OCI-LY3 (cell line): ENCODE measurements around the gene KAT6B.

ENCODE experiments used
- EZH2phosphoT487 ChIP-seq: fragments of 200-600 bp; shearing (Covaris generic); IDR thresholded peaks from 2 replicates; pipeline ENCODE4 v1.6.1; 2018; ENCODE audit warnings: antibody characterized with exemption, mixed run types, low read depth
- TF ChIP-seq, protein P1 (sequence below): fragments of 200-600, 300-600 bp; sonication (generic); IDR thresholded peaks from 2 replicates; pipeline ENCODE4 v1.5.1; 2014; ENCODE audit warnings: antibody characterized with exemption, low read length, low read depth

DNA sequence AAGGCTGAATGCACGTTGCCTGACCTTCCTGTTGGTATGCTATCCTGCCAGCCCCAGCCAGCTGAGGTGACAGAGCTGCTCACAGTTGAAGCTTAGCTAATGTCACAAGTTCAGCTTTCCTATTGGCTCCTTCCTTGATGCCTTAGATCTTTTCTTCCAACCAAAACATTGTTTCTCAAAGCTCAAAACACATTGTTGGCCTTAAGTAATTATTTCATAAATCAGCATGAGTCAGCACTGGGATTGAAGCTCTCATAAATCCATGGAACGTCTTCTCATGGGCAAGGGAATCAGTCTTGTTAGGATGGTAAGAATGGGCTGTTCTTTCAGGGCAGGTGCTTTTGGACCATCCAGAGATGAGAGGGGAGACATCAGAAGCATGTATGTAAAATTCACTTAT lies 157.0 kb downstream of the KAT6B start:
- TF ChIP-seq, protein P1, sequence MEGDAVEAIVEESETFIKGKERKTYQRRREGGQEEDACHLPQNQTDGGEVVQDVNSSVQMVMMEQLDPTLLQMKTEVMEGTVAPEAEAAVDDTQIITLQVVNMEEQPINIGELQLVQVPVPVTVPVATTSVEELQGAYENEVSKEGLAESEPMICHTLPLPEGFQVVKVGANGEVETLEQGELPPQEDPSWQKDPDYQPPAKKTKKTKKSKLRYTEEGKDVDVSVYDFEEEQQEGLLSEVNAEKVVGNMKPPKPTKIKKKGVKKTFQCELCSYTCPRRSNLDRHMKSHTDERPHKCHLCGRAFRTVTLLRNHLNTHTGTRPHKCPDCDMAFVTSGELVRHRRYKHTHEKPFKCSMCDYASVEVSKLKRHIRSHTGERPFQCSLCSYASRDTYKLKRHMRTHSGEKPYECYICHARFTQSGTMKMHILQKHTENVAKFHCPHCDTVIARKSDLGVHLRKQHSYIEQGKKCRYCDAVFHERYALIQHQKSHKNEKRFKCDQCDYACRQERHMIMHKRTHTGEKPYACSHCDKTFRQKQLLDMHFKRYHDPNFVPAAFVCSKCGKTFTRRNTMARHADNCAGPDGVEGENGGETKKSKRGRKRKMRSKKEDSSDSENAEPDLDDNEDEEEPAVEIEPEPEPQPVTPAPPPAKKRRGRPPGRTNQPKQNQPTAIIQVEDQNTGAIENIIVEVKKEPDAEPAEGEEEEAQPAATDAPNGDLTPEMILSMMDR: no peak
- TF ChIP-seq EZH2phosphoT487: no peak
